H9 (cell line): ENCODE data around the gene NHERF1. TPM values are rescaled to one million over a fixed set of nuclear protein-coding genes. Genes with fewer than 3 reads are reported as not detected.

Experiments
- DNase-seq: peaks from one replicate; pipeline ENCODE4 v3.0.0-alpha.2; 2017
- H2AFZ ChIP-seq: one replicate; pipeline ENCODE4 v1.6.1; 2013; ENCODE audit warnings: mild to moderate bottlenecking, low read length, control low read depth, moderate library complexity
- H2AK5ac ChIP-seq: 2 replicates; pipeline ENCODE4 v1.6.1; 2013; ENCODE audit warnings: low read length, control low read depth, mixed read lengths; ENCODE audit not compliant: insufficient read length
- H2BK120ac ChIP-seq: one replicate; pipeline ENCODE4 v1.6.1; 2013; ENCODE audit warnings: low read depth, mild to moderate bottlenecking, low read length, control low read depth, inconsistent platforms; ENCODE audit not compliant: poor library complexity, severe bottlenecking
- H2BK12ac ChIP-seq: 2 replicates; pipeline ENCODE4 v1.6.1; 2013; ENCODE audit warnings: low read length, control low read depth, mixed read lengths, low read depth; ENCODE audit not compliant: insufficient read length
- H2BK15ac ChIP-seq: 2 replicates; pipeline ENCODE4 v1.6.1; 2013; ENCODE audit warnings: low read depth, low read length, control low read depth
- H2BK20ac ChIP-seq: one replicate; pipeline ENCODE4 v1.6.1; 2013; ENCODE audit warnings: low read depth, mild to moderate bottlenecking, low read length, control low read depth, inconsistent platforms; ENCODE audit not compliant: poor library complexity, severe bottlenecking
- H2BK5ac ChIP-seq: 2 replicates; pipeline ENCODE4 v1.6.1; 2013; ENCODE audit warnings: low read length, control low read depth, mixed read lengths; ENCODE audit not compliant: insufficient read length
- H3K14ac ChIP-seq: 2 replicates; pipeline ENCODE4 v1.6.1; 2013; ENCODE audit warnings: low read length, control low read depth; ENCODE audit not compliant: insufficient read depth
- H3K18ac ChIP-seq: 2 replicates; pipeline ENCODE4 v1.6.1; 2013; ENCODE audit warnings: low read depth, mild to moderate bottlenecking, mixed read lengths, low read length, control low read depth; ENCODE audit not compliant: insufficient read length
- H3K23ac ChIP-seq: 2 replicates; pipeline ENCODE4 v1.6.1; 2013; ENCODE audit warnings: low read length, control low read depth, mixed read lengths, low read depth; ENCODE audit not compliant: insufficient read length
- H3K23me2 ChIP-seq: 2 replicates; pipeline ENCODE4 v1.6.1; 2013; ENCODE audit warnings: low read depth, mild to moderate bottlenecking, mixed read lengths, low read length, control low read depth; ENCODE audit not compliant: insufficient read length, poor library complexity, severe bottlenecking
- H3K27ac ChIP-seq: 2 replicates; pipeline ENCODE4 v1.5.1; 2013; ENCODE audit warnings: low read length, control low read depth, mixed read lengths, low read depth; ENCODE audit not compliant: insufficient read length
- H3K27me3 ChIP-seq: 2 replicates; pipeline ENCODE4 v1.6.1; 2013; ENCODE audit warnings: low read length, control low read depth, inconsistent platforms; ENCODE audit not compliant: insufficient read depth
- H3K4ac ChIP-seq: 2 replicates; pipeline ENCODE4 v1.6.1; 2013; ENCODE audit warnings: low read depth, mild to moderate bottlenecking, control low read depth, inconsistent platforms, low read length, moderate library complexity
- H3K4me1 ChIP-seq: 2 replicates; pipeline ENCODE4 v1.6.1; 2013; ENCODE audit warnings: low read length, control low read depth, inconsistent platforms; ENCODE audit not compliant: insufficient read depth
- H3K4me2 ChIP-seq: 2 replicates; pipeline ENCODE4 v1.6.1; 2013; ENCODE audit warnings: low read length, control low read depth, mixed read lengths; ENCODE audit not compliant: insufficient read length, insufficient read depth
- H3K56ac ChIP-seq: 2 replicates; pipeline ENCODE4 v1.6.1; 2013; ENCODE audit warnings: low read depth, mild to moderate bottlenecking, mixed read lengths, low read length, control low read depth; ENCODE audit not compliant: insufficient read length
- H3K79me1 ChIP-seq: 2 replicates; pipeline ENCODE4 v1.6.1; 2013; ENCODE audit warnings: low read depth, mild to moderate bottlenecking, moderate library complexity, low read length, control low read depth, inconsistent platforms; ENCODE audit not compliant: insufficient read depth, poor library complexity, severe bottlenecking
- H3K79me2 ChIP-seq: 2 replicates; pipeline ENCODE4 v1.6.1; 2013; ENCODE audit warnings: low read length, control low read depth, inconsistent platforms; ENCODE audit not compliant: insufficient read depth
- H3K9ac ChIP-seq: 2 replicates; pipeline ENCODE4 v1.6.1; 2013; ENCODE audit warnings: low read length, control low read depth, mixed read lengths; ENCODE audit not compliant: insufficient read length; ENCODE audit errors: extremely low read depth
- H3K9me3 ChIP-seq: one replicate; pipeline ENCODE4 v1.6.1; 2013; ENCODE audit warnings: low read depth, low read length, inconsistent platforms; ENCODE audit not compliant: control insufficient read depth
- H3T11ph ChIP-seq: one replicate; pipeline ENCODE4 v1.6.1; 2013; ENCODE audit warnings: mild to moderate bottlenecking, low read length, control low read depth, inconsistent platforms
- H4K20me1 ChIP-seq: one replicate; pipeline ENCODE4 v1.6.1; 2013; ENCODE audit not compliant: control insufficient read depth, insufficient read length, insufficient read depth
- H4K5ac ChIP-seq: 2 replicates; pipeline ENCODE4 v1.6.1; 2013; ENCODE audit warnings: low read depth, mild to moderate bottlenecking, mixed read lengths, low read length, control low read depth; ENCODE audit not compliant: insufficient read length
- H4K8ac ChIP-seq: replicated peaks from 2 replicates; pipeline ENCODE4 v1.6.1; 2013; ENCODE audit warnings: low read length, control low read depth, mixed read lengths, low read depth; ENCODE audit not compliant: insufficient read length
- H4K91ac ChIP-seq: 2 replicates; pipeline ENCODE4 v1.6.1; 2013; ENCODE audit warnings: low read depth, mild to moderate bottlenecking, moderate library complexity, mixed read lengths, low read length, control low read depth; ENCODE audit not compliant: insufficient read length
- H3K27ac Mint-ChIP-seq, 3 experiments: 2 replicates in 2 of 3; 3 replicates in 1 of 3; pipeline ENCODE4 v1.8.0; 2020 to 2021; ENCODE audit warnings: mixed read lengths in 3 of 3, mild to moderate bottlenecking in 1 of 3, moderate library complexity in 1 of 3
- H3K27me3 Mint-ChIP-seq: 2 replicates; pipeline ENCODE4 v1.8.0; 2021; ENCODE audit warnings: low read depth, mild to moderate bottlenecking, moderate library complexity, mixed read lengths
- H3K36me3 Mint-ChIP-seq, 3 experiments: 2 replicates in 2 of 3; 3 replicates in 1 of 3; pipeline ENCODE4 v1.8.0; 2020 to 2021; ENCODE audit warnings: low read depth in 3 of 3, mixed read lengths in 3 of 3; ENCODE audit not compliant: insufficient read depth in 1 of 3
- H3K4me1 Mint-ChIP-seq, 2 experiments: 2 replicates each; pipeline ENCODE4 v1.8.0; 2020; ENCODE audit warnings: mixed read lengths in 2 of 2
- H3K4me3 Mint-ChIP-seq, 2 experiments: 2 replicates in 1 of 2; 3 replicates in 1 of 2; pipeline ENCODE4 v1.8.0; 2020 to 2021; ENCODE audit warnings: mild to moderate bottlenecking in 2 of 2, mixed read lengths in 2 of 2, moderate library complexity in 1 of 2
- H3K9me3 Mint-ChIP-seq, 2 experiments: 2 replicates in 1 of 2; 3 replicates in 1 of 2; pipeline ENCODE4 v1.8.0; 2020; ENCODE audit warnings: mild to moderate bottlenecking in 2 of 2, mixed read lengths in 2 of 2, moderate library complexity in 1 of 2
- WGBS: extraction: QIAGEN DNeasy Blood & Tissue Kit; methylation state at CpG from one replicate; pipeline ENCODE4 v1.1.7; 2013; ENCODE audit warnings: missing lambda C conversion rate, low lambda C conversion rate, mixed read lengths; ENCODE audit not compliant: insufficient read length; ENCODE audit errors: extremely low coverage; 5-methylcytosine and 5-hydroxymethylcytosine counted together
- total RNA-seq: library from RNA; stranded (reverse); gene quantifications from 2 replicates; pipeline ENCODE4 v1.2.1, GENCODE V29; 2021
- TF ChIP-seq, protein P1 (sequence below): fragments of 200-600 bp; sonication (generic); conservative IDR thresholded peaks from 3 replicates; pipeline ENCODE4 v1.8.0; 2021; ENCODE audit warnings: antibody characterized with exemption, mild to moderate bottlenecking

Gene NHERF1
- total RNA-seq, 1 experiment from 2014 or later: 74.4 TPM

DNA sequence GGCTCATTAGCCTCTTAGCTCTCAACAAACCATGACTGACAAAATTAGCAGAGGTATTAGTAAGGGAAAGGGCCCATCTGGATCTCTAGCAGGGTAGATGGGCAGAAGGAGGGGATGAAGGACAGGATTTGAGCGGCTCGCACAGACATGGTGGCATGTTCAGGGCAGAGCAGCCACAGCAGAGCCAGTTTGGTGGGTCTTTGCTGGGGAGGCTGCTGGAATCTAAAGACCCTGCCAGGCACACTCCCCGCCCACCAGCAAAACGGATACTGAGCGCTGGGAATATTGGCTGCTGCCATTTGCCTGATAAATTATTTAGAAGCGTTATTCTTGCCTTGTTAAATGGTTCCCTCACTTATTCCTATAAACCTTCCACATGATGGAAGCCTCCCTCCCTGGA, 48.4 kb downstream of the NHERF1 start:
- H3K4me3 Mint-ChIP-seq: no peak overlapping the region
- H3K9me3 ChIP-seq: no peaks in the 10 kb centered on the region
- H3K9ac ChIP-seq: no peak overlapping the region
- H2AK5ac ChIP-seq: no peak overlapping the region
- H4K20me1 ChIP-seq: no peaks in the 10 kb centered on the region
- H3K23ac ChIP-seq: no peak overlapping the region
- H3K4ac ChIP-seq: no peak overlapping the region
- H2BK120ac ChIP-seq: no peak overlapping the region
- H2BK20ac ChIP-seq: no peak overlapping the region
- no peak overlapping the region for H2BK5ac ChIP-seq
- H3K23me2 ChIP-seq: no peaks in the 10 kb centered on the region
- H3K27me3 Mint-ChIP-seq: no peaks in the 10 kb centered on the region
- no peaks in the 10 kb centered on the region for H3K9me3 Mint-ChIP-seq
- H3K4me1 ChIP-seq: no peaks in the 10 kb centered on the region
- H3K79me1 ChIP-seq: no peaks in the 10 kb centered on the region
- H3K18ac ChIP-seq: no peak overlapping the region
- H3K14ac ChIP-seq: no peak overlapping the region
- no peak overlapping the region for H2BK15ac ChIP-seq
- H3T11ph ChIP-seq: no peak overlapping the region
- no peak overlapping the region for H4K8ac ChIP-seq
- H2AFZ ChIP-seq: no peak overlapping the region
- no peak overlapping the region for H4K5ac ChIP-seq
- DNase-seq: no peak
- TF ChIP-seq, protein P1, sequence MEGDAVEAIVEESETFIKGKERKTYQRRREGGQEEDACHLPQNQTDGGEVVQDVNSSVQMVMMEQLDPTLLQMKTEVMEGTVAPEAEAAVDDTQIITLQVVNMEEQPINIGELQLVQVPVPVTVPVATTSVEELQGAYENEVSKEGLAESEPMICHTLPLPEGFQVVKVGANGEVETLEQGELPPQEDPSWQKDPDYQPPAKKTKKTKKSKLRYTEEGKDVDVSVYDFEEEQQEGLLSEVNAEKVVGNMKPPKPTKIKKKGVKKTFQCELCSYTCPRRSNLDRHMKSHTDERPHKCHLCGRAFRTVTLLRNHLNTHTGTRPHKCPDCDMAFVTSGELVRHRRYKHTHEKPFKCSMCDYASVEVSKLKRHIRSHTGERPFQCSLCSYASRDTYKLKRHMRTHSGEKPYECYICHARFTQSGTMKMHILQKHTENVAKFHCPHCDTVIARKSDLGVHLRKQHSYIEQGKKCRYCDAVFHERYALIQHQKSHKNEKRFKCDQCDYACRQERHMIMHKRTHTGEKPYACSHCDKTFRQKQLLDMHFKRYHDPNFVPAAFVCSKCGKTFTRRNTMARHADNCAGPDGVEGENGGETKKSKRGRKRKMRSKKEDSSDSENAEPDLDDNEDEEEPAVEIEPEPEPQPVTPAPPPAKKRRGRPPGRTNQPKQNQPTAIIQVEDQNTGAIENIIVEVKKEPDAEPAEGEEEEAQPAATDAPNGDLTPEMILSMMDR: no peak
- H3K56ac ChIP-seq: no peak overlapping the region
- no CpG with 5 or more reads among the region's 6 CpGs for WGBS
- H4K91ac ChIP-seq: no peak overlapping the region
- no peaks in the 10 kb centered on the region for H3K27me3 ChIP-seq
- H3K27ac ChIP-seq: no peak overlapping the region
- H3K36me3 Mint-ChIP-seq: peaks cover 9 to 55% (median 50%) of the 10 kb centered on the region in 3 experiments; a peak in 6 of 7 replicates
- H3K4me1 Mint-ChIP-seq: no peaks in the 10 kb centered on the region
- no peak overlapping the region for H2BK12ac ChIP-seq
- no peaks in the 10 kb centered on the region for H3K79me2 ChIP-seq
- H3K4me2 ChIP-seq: no peak overlapping the region
- H3K27ac Mint-ChIP-seq: no peak overlapping the region
